Fibroblast of mammary gland (primary cell): ENCODE results near the gene TMEM87A.

Experiments
- DNase-seq: peaks from one replicate; pipeline ENCODE4 v3.0.0-alpha.2; 2010; ENCODE audit warnings: low read depth
- H3K4me3 ChIP-seq: 2 replicates; pipeline ENCODE4 v1.5.1; 2011; ENCODE audit warnings: low read depth, mild to moderate bottlenecking, low read length, moderate library complexity; ENCODE audit not compliant: control insufficient read depth
- CTCF ChIP-seq: conservative IDR thresholded peaks from 2 replicates; pipeline ENCODE4 v1.5.1; 2011; ENCODE audit warnings: low read depth, low read length, inconsistent platforms; ENCODE audit not compliant: control insufficient read depth, insufficient read depth

TMEM87A gene

GRCh38 chr15:42289166-42289565, 15.9 kb upstream of the TMEM87A start:
- H3K4me3 ChIP-seq: no peak overlapping the region
- no peak for DNase-seq
- TF ChIP-seq CTCF: no peak

- no peak for DNase-seq
- TF ChIP-seq CTCF: no peak
- no peak overlapping the region for H3K4me3 ChIP-seq
These were observed 14.7 kb upstream of the TMEM87A start for GRCh38 chr15:42287931-42288330.

- DNase-seq: no peak
- no peak overlapping the region for H3K4me3 ChIP-seq
- TF ChIP-seq CTCF: no peak
These were observed 13.3 kb upstream of the TMEM87A start for GRCh38 chr15:42286445-42287029.

GRCh38 chr15:42285034-42285433, 11.8 kb upstream of the TMEM87A start:
- no peak for DNase-seq
- no peak overlapping the region for H3K4me3 ChIP-seq
- TF ChIP-seq CTCF: no peak

GRCh38 chr15:42284551-42284950, 11.3 kb upstream of the TMEM87A start:
- no peak for TF ChIP-seq CTCF
- DNase-seq: no peak
- H3K4me3 ChIP-seq: no peak overlapping the region

GRCh38 chr15:42283671-42284070, 10.4 kb upstream of the TMEM87A start:
- DNase-seq: no peak
- no peak for TF ChIP-seq CTCF
- H3K4me3 ChIP-seq: no peak overlapping the region

GRCh38 chr15:42282926-42283325, 9.7 kb upstream of the TMEM87A start:
- no peak for TF ChIP-seq CTCF
- no peak overlapping the region for H3K4me3 ChIP-seq

More at GRCh38 chr15:42282926-42283325, 9.7 kb upstream of the TMEM87A start:
- no peak for DNase-seq
